ENCODE results near the gene TBL1Y. TPM values are rescaled to one million over a fixed set of nuclear protein-coding genes. Genes with fewer than 3 reads are reported as not detected.

The TBL1Y gene
- total and polyA plus RNA-seq, 10 donors, result not detected

DNA sequence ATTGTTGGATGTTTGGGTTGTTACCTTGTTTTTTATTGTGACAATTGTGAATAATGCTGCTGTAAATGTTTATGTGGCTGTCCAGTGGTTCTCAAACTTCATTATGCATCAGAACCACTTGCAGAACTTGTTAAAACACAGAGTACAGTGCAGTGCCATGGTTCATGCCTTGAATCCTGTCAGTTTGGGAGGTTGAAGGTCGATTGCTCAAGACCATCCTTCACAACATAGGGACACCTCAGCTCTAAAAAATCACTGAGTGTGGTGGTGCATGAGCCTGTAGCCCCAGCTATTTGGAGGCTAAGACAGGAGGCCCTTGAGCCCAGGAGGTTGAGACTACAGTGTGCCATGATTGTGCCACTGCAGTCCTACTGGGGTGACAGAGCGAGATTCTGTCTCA, 25.0 kb downstream of the TBL1Y start:
- no peaks in the 10 kb centered on the region for H3K36me3 ChIP-seq
- WGBS, 5 donors, result 33 to 67% (median 59%) methylated on average over 1 to 2 of the region's 2 CpGs; no CpG with 5 or more reads in 2 of the 5 donors
- H3K27ac ChIP-seq, result no peak overlapping the region
- H3K4me1 ChIP-seq, result no peaks in the 10 kb centered on the region
- H3K27me3 ChIP-seq (replicated peaks in 1 of 7), result no peaks in the 10 kb centered on the region
- no peak for TF ChIP-seq POLR2AphosphoS5 (IDR thresholded peaks at IDR 0.05)
- TF ChIP-seq POLR2A (IDR thresholded peaks at IDR 0.05), result no peak
- TF ChIP-seq CTCF (IDR thresholded peaks at IDR 0.05 in 8 of 11, conservative IDR thresholded peaks at IDR 0.05 in 3 of 11), result no peak
- no peak overlapping the region for H3K4me3 ChIP-seq
- intact Hi-C loops (cut with DNase I; ENCODE audit: low total_unique reads), result no loop called here
- no peaks in the 10 kb centered on the region for H3K9me3 ChIP-seq
- DNase-seq, result no peak

GRCh38 chrY:6947695-6948094, 37.2 kb downstream of the TBL1Y start:
- no peak for DNase-seq
- H3K36me3 ChIP-seq, result no peaks in the 10 kb centered on the region
- no peak overlapping the region for H3K27ac ChIP-seq
- TF ChIP-seq CTCF (IDR thresholded peaks at IDR 0.05 in 8 of 11, conservative IDR thresholded peaks at IDR 0.05 in 3 of 11) (no peak), POLR2A (IDR thresholded peaks at IDR 0.05) (no peak), POLR2AphosphoS5 (IDR thresholded peaks at IDR 0.05) (no peak)
- no peaks in the 10 kb centered on the region for H3K27me3 ChIP-seq (replicated peaks in 1 of 7)
- no peaks in the 10 kb centered on the region for H3K9me3 ChIP-seq
- intact Hi-C loops (cut with DNase I; ENCODE audit: low total_unique reads), result no loop called here
- no peaks in the 10 kb centered on the region for H3K4me1 ChIP-seq
- no peak overlapping the region for H3K4me3 ChIP-seq

- H3K4me1 ChIP-seq, result no peaks in the 10 kb centered on the region
- TF ChIP-seq POLR2A (IDR thresholded peaks at IDR 0.05) (no peak), CTCF (IDR thresholded peaks at IDR 0.05 in 8 of 11, conservative IDR thresholded peaks at IDR 0.05 in 3 of 11) (no peak), POLR2AphosphoS5 (IDR thresholded peaks at IDR 0.05) (no peak)
- no peaks in the 10 kb centered on the region for H3K36me3 ChIP-seq
- DNase-seq, result no peak
- H3K9me3 ChIP-seq, result no peaks in the 10 kb centered on the region
- intact Hi-C loops (cut with DNase I; ENCODE audit: low total_unique reads), result no loop called here
- WGBS, 5 donors, result 78 to 93% (median 83%) methylated on average over 12 to 13 of the region's 13 CpGs; no CpG with 5 or more reads in 2 of the 5 donors
- H3K4me3 ChIP-seq, result no peak overlapping the region
- no peaks in the 10 kb centered on the region for H3K27me3 ChIP-seq (replicated peaks in 1 of 7)
- H3K27ac ChIP-seq, result no peak overlapping the region
Measured at GRCh38 chrY:6948378-6948777, 37.9 kb downstream of the TBL1Y start.

DNA sequence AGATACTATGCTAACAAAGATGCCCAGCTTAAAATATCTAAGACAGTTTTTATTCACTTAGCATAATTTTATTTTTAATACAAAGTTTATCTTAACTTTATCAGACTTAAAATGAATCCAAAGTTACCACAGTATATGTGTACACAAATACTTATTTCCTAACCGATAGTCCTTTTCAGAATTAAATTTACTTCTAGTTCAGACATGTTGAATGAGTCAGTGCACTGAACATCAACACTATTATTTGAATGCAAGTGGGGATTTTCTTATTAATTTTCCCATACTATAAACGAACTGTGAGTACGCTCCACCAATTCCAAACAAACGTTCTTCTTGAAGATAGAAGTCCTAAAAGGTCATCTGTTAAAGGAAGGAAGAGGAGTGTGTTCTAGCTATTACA, 39.5 kb downstream of the TBL1Y start:
- no peak overlapping the region for H3K4me3 ChIP-seq
- H3K27ac ChIP-seq, result no peak overlapping the region
- no peaks in the 10 kb centered on the region for H3K9me3 ChIP-seq
- TF ChIP-seq POLR2AphosphoS5 (IDR thresholded peaks at IDR 0.05), result no peak
- TF ChIP-seq CTCF (IDR thresholded peaks at IDR 0.05 in 8 of 11, conservative IDR thresholded peaks at IDR 0.05 in 3 of 11), result no peak
- no peak for TF ChIP-seq POLR2A (IDR thresholded peaks at IDR 0.05)
- no peak for DNase-seq
- intact Hi-C loops (cut with DNase I; ENCODE audit: low total_unique reads), result no loop called here
- H3K36me3 ChIP-seq, result no peaks in the 10 kb centered on the region
- no peaks in the 10 kb centered on the region for H3K27me3 ChIP-seq (replicated peaks in 1 of 7)
- H3K4me1 ChIP-seq, result no peaks in the 10 kb centered on the region
- 64 to 77% (median 75%) methylated on average over 4 of the region's 4 CpGs; no CpG with 5 or more reads in 2 of the 5 donors for WGBS, 5 donors
